Activated T-cell treated with anti-CD3 and anti-CD28 coated beads, Interleukin-2, amount 50 U/mL, for 48 hours (primary cell): Measurements from ENCODE around the gene JAG1.
"Not testable (repeated sequence)": the region's sequence is repeated elsewhere in the genome, so short reads cannot be mapped to it uniquely, and the experiment has no call there.

Experiments
- DNase-seq, 2 experiments: peaks; one replicate each; pipeline ENCODE4 v3.0.0-alpha.2; 2020

The JAG1 gene

DNA sequence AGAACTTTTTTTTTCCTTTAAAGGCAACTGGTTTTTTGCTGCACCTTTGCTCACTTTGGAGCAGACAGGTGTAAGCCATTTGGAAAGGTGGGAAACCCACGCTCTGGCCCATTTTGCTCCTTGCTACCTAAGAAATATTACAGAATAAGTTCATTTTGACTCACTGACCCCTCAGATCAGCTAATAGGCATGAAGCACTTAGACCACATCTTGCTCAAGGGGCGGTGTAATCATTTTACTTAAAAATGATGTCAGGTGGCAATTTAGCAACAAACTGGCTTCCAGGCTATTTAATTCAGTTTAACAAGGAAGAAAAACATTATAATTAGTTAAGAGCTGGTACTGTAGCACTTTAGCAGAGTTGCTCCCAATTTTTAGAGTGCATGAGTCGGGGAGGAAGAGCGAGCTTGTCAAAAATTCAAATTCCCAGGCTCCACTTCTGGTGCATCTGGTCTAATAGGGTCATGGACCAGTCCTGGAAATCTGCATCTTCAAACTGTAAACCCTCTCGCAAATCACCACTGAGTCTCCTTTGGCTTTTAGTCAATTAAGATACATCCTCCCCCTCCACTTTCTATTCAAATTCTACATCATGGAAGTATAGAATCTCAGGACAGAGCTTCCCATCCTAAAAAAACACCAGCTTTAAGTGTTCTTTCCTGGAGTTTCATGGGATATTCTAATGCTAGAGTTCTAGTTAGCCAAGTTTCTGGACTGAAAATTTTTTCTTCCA is 38.2 kb downstream of the JAG1 start:
- no peak for DNase-seq

DNA sequence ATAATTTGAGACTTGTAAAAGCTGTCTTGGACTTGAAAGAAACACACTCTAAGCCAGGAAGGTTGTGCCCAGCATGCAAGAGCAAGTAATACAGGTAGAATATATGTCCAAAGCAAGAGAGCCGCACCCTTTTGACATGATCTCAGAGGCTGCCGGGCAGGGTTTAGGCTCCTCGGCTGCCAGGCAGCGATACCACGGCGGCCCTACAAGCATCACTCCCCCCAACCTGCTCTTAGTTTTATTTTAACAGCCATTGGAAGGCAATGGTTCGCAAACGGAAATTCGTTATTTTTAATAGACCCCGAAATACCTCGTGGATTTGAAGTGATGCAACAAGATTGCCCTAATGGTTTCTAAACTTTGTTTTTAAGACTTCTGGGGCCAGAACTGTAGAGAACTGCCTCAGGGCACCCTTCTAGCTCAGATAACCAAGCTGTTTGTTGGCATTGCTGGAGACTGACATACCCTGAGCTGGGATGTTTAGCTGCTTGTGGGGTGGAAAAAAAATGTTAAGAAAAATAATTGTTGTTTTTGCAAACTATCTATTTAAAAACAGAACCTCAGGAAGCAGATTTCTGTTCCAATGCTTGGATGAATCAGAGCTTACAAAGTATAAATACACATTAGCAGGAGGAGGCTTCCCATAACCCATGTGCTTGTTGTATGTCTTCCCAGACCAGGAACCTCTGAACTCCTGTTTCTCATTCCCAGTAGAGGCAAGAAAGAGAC is 39.0 kb downstream of the JAG1 start:
- no peak for DNase-seq

DNA sequence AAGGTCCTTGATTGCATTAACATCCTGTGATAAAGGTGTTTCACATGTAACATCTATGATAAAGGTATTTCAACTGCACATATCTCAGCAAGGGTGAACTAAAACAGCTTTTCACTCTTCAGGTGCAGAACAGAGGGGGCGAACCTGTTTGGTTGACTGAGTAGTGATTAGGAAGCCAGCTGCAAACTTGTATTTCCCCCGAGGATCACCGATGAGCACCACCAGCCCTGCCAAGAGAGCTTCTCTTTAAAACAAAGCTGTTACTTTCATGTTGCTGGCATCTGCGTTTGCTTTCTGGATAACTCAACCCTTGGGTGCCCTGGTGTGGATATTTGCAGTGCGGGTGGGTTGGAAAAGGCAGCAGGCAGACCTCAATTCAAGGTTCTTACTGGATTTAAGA is 39.6 kb downstream of the JAG1 start:
- no peak for DNase-seq

DNA sequence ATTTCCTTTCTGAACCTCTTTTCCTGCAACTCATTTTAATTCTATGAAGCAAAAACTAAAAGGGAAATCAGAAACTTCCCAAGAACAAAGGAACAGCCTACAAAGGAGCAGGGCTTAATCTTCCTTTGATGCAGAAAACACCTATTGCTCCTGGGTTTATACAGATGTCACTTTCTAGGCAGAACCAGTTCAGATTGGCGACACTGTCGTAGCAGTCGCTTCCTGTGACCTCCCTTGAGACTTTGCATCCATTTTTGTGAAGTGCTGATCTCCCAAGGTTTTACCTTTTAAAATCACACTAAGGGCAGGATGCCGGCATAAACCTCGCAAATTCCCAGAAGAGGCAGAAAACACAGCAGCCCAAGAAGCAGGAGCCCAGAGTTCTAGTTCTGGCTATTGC is 40.1 kb downstream of the JAG1 start:
- DNase-seq = no peak

DNA sequence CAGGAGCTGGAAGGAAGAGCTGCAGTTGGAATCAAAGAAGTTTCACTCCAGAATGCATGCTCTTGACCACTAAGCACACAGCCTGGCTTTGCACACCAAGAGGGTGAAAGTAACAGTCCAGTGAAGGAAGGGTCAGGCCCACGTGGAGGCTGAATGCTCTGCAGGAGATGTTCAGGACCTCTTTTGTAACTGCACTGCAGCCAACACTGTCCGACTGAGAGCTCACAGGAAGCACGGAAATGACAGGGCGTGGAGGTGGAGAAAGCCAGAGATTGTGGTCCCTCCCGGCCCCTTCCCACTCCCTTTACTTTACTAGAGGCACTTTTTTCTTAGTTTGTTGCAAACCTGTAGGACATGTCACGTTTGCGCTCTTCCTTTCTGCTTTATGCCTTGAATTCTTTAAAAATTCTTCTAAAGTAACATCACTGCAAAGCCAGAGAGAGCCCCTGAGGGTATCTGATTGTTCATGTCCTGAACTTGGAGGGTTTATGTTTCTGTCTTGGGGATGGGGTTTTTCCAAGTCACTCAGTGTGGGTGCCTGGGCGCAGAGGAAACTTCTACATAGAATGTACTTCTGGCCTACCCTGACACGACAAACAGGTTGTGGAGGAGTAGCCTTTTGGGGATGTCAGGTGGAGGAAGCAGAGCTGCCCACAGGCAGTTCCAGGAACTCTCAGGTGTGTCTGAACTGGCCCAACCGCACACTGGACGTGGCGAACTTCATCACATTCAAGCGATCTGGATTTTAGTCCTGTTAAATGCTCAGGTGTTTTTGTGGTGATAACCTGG is 40.9 kb downstream of the JAG1 start:
- DNase-seq = no peak

DNA sequence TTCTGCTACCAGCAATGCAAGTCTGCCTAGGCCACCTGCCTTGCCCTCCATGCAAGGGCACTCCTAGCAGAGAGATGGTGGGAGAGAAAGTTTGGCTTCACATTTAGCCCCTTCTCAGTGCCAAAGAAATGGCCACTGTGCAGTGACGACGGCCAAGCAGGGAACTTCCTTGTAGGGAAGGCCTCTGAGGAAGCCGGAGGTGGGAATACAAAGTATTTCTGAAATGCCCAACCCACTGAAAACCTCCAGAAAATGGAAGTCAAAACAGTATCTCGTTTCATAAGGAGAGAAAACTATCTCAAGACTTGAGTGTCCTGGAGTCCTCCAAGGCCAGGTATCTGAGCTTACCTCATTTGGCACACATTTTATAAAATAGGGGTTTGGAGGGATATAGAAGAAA is 42.7 kb downstream of the JAG1 start:
- no peak for DNase-seq

DNA sequence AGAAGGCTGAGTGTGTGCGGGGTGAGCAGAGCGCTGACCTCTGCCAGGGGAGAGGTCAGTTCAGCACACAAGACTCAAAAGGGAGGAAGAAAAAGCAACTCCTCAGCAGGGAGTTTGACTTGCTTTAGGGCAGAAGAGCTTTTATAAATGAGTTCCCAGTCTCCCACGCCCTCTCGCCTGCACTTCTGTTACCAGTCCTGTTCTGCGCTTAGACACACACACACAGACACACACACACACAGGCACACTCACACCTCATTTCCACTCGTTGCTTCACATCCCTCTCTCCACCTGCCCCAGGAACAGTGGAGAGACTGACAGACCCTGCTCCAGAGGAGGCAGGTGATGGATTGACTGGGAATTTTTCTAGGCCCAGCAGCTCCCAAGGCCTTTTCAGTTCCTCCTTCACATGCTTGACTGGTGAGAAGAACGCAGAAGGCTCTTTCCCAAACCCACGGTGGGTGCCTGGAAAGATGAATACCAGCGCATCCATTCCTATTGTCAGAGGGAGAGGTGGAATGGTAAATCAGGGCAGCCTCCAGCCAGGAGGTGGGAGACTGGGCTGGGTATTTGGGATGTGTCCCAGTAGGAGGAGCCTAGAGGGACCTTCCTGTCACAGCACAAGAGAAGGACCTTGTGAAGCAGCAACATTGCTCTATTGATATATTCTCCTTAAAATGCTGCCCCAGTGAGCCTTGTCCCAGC is 43.7 kb downstream of the JAG1 start:
- no peak for DNase-seq

DNA sequence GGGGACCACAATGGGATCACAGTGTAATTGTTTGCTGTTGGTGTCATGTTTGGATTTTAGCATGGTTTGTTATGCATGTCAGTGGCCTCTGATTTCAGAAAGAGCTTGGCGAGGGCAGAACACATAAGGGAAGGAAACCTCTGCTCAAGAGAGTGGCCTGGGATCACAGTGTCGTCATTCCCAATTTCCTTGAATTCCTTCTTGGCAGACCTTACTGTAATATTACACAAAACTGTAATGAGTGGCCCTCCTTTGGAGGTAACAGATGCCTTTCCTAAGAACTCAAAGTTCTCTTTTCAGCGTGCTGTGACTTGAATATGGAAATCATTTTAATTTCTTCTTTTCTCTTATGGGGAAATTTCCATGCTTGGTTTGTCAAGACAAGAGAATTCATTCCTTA is 46.9 kb downstream of the JAG1 start:
- no peak for DNase-seq

DNA sequence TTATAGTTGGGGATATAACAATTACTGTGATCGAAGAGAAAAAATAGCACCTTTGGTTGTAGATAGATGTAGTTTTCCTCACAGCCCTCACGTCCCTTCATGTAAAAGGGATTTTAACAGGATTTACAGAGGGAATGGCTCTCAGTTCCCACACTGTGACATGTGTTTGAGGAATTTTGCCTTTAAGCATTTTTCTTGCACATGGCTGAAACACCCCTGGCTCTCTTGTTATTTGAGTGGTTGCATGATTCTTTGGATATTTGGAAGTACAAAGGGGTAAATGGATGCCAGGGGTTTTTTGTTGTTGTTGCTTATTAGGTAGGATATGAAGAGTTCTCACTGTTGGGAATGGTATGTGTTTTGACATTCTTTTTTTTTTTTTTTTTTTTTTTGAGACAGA is 48.2 kb downstream of the JAG1 start:
- no peak for DNase-seq

DNA sequence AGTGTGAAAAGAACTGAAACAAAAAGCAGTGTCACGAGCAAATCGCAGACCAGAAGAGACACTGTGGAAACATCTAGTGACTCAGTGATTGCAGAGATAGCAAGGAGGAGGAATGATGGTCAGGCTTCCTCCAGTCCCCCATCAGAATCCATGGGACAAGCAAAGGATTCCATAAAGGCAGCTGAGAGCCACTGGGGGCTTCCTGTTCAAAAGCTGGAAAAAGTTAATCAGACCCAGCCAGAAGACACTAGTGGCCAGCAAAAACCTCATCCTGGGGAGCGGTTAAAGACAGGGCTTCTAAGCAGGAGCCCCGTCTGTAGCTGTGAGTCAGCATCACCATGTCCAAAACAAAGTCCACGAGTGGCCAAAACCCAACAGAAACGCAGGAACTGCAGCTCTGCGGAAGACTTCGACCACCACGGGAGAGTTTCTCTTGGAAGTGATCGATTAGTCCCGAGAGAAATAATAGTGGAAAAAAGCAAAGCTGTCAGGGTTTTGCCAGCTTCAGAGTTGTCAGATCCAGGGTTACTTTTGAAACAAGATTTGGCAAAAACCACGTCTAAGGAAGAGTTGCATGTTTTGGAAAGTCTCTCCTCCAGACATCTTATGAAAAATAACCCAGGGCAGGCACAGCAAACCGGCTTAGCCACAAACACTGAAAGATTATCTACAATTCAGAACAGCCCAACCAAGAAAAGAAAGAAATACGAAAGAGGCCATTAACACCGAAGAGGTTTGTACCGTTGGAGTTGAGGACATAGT is 51.0 kb downstream of the JAG1 start:
- no peak for DNase-seq

DNA sequence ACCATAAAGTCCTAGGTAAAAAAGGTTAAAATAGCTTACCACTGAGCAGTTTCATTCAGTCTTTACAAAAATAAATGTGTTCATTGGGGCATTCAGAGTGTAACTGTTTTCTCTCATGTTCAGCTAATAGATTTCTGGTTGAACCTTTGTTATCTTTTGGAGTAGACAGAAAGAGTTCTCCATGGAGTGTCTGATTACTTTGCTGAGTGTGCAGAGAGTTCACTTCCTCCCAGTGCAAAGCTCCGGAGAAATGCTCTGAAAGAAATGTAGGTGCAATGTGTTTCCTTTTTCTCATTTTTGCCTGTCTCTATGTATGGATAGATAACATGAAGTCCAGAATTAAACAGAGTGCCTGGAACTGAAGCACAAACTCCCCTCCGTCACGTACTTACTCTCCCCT is 52.6 kb downstream of the JAG1 start:
- DNase-seq = no peak

DNA sequence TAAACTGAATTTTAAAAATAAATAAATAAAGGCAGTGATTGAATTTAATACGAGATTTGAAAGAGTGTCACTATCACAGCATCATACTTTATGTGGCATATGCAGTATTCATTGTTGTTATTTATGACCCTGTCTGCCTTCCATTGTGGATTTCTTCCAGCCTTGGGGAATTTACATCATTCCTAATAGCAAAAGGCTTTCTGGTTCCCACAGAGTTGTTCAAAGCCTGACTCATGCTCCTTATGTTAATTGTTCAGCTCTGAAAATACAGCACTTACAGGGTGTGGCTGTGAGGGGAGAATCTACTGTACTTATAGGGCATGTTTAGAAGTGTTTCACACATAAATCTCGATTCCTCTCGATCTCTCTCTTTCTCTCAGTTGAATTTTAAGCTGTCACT is 54.4 kb downstream of the JAG1 start:
- no peak for DNase-seq

DNA sequence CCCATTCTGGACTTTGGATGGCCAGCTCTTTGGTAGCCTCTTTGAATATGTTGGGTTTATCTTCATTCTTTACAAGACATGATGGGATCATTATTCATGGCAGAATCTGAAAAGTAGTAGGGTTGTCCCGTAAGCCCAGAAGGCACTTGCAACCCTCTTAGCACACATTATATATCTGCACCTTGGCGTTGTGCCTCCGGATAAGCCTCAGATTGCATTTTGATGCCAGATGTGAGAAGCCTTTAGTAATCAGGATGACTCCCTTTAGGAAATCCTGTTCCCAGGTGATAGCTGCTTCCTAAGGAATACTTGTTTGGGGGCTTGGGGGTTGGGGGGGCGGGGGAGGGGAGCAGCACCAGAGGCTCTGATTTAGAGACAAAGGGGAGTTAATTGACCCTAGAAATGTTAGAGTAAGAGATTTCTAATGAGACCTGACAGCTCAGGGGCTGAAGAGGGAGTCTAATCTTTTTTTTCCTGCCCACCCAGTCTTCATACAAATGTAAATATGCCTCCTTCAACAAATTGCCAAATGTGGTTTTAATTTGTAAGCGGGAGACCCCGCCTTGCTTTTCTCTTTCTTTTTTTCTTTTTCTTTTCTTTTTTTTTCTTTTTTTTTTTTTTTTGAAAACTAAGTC is 55.1 kb downstream of the JAG1 start:
- DNase-seq = no peak

DNA sequence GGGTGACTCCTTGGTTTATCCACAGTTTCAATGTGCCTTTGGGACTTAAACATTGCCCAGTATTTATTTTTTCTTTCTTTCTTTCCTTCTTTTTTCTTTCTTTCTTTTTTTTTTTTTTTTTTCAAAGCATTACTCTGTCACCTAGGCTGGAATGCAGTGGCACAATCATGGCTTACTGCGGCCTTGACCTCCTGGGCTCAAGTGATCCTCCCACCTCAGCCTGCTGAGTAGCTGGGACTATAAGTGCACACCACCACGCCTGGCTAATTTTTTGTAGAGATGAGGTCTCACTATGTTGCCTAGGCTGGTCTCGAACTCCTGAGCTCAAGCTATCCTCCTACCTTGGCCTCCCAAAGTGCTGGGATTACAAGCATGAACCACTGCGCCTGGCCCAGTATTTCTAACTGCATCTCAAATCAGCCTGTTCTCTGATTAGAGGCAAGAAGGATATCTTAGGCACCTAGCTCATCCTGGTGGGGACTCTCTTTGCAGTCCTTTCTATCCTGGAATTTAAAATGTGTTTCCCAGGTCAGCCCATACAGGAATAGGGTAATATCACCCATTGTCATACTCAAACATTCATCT is 56.2 kb downstream of the JAG1 start:
- not testable (repeated sequence) for DNase-seq

DNA sequence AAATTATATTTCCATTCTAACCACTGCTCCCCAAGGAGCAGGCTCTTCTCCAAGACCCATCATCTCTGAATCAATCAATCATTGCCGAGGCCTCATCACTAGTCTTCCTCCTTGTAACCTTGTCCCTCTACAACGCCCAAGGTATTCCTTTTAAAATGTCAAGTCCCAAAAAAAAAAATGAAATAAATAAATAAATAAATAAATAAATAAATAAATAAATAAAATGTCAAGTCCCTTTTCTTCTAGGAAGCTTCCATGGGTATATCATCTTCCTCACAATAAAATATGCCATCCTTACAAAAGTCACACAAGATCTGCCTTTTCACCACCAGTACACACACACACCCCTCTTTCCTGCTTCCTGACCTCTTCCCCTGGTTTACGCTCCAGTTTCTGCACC is 57.6 kb downstream of the JAG1 start:
- DNase-seq = no peak

DNA sequence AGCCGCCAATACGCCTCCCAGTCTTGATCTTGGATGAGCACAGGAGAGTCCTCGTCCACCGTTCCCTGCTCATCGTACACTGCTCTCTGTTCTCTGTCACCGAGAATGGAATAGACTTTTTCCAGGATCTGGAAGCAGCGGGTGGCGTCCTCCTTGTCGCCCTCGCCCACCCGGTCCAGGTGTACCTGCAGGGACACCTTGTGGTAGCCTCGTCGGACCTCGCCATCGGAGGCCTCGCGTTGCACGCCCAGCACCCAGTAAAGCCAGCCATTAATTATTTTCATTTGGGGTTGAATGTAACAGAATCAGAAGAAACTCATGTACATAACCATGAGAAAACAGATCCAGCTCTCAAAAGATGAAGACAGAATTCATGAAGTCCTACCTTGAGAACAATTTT is 59.9 kb downstream of the JAG1 start:
- DNase-seq = no peak

DNA sequence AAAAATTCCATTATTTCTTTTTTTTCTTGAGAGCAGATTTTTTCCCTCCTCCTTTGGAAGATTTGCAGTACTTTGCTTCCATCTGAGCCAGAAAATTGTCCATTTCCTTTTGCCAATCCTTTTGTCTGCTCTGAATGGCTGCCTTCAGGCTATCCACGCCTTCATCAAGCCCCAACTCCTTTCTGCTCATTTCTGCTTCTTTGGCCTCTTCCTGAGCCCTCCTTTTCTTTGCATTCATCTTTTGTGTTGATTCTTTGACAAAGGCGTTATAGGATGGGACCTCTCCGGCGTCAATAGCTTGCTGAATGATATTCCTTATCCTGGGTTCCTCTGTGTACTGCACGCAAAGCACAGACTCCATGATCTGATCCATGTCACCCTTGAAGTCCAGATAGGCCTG is 60.4 kb downstream of the JAG1 start:
- not testable (repeated sequence) for DNase-seq

DNA sequence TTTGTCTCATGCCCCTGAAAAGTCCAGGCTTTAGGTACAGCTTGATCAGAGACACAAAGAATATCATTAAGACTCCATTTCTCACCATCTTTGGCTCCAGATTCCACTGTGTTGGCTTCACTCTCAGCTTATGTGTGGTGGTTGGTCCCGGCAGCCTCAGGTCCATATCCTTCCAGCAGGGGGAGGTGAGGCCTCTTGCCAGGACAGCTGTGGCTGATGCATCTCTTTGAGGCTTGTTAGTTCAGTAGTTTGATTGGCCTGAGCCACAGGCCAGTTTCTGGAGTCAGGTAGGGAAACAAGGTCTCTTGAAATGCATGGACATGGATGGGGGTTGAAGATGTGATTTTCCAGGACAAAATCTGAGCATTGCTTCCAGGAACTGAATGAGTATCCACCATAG is 62.4 kb downstream of the JAG1 start:
- no peak for DNase-seq

DNA sequence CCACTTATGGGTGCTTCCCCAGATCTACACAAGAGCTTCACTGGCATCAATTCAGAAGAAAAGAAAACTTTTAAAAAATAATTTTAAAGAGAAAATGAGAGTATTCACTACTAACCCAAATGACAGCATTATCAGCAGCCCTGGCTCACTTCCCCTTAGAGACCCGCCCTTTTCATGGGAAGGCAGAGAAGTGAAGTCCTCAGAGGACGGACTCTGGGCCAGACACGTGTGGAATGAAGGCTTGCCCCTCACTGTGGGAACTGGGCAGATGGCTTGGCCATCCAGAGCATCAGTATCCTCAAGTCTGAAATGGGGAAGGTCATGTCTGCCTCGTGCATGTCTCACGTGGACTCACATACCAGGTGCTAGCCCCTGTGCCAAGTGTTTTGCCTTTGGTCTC is 63.5 kb downstream of the JAG1 start:
- DNase-seq = no peak

DNA sequence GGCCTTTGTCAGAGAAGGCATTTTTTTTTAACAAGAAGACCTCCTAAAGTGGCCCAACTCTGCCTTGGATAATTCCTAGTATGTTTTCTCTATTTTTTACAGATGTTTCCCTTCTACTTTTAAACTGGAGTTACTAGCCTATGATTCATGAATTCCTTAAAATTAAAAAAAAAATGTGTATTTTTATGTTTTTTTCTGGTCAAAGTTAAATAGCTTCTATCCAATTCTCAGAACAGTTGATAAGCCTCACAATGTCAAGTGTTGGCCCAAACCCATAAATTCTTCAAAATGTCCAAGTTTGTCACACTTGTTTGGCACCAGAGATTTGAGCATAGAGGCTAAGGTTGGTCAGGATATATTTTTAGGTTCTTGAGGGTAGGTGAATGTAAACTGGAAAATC is 64.0 kb downstream of the JAG1 start:
- DNase-seq = no peak

DNA sequence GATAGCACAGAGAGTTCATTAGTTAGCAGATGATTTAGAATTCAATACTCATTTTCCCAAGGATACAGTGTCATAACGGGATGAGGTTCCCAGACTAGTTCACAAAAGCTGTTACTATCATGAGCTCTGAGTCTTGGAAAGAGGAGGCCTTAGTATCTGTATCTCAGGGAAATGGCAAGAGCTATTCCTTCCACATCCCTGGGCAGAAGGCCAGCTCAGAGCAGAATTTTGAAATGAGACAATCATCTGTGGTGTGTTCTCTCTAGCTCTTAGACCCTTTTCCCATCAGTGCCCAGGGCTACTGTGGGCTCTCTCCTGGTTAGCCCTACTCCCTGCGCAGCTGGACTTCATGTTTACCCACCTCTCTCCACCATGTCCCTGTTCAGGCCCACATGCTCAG is 64.5 kb downstream of the JAG1 start:
- no peak for DNase-seq
